Measurements from ENCODE around the gene SLBP.

The SLBP gene

DNA sequence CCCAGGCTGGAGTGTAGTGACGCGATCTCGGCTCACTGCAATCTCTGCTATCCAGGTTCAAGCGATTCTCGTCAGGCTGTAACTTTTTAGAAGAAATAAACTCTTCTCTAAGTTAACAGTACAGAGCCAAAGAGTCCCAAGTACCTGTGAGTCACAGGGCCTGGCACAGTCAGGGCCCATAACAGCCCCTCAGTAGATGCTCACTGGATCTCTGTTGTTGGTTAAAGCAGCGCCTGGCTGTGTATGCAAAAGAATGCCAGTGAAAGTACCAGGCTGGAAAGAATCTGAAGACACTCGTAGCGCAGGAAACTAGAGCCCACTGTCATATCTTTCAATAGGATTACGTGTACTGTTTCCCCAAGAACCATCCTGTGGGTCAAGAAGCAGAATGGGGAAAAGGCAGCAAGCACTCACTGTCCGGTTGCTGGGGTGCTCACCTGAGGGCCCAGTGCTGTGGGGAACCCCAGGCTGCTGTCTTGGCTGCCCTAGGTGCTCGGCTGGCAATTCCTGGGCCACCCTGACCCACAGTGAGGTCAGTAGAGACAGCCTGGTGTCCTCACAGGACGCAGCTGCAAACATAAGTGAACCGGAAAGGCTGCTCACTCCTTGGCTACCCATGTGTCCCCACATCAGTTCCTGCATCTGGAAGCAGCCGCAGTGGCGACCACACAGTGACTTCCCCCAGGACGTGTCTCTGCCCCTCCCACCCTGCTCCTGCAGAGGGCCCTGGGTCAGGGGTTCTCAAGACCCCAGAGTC is 3.1 kb upstream of the SLBP start:
- TF ChIP-seq, protein P1, sequence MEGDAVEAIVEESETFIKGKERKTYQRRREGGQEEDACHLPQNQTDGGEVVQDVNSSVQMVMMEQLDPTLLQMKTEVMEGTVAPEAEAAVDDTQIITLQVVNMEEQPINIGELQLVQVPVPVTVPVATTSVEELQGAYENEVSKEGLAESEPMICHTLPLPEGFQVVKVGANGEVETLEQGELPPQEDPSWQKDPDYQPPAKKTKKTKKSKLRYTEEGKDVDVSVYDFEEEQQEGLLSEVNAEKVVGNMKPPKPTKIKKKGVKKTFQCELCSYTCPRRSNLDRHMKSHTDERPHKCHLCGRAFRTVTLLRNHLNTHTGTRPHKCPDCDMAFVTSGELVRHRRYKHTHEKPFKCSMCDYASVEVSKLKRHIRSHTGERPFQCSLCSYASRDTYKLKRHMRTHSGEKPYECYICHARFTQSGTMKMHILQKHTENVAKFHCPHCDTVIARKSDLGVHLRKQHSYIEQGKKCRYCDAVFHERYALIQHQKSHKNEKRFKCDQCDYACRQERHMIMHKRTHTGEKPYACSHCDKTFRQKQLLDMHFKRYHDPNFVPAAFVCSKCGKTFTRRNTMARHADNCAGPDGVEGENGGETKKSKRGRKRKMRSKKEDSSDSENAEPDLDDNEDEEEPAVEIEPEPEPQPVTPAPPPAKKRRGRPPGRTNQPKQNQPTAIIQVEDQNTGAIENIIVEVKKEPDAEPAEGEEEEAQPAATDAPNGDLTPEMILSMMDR (conservative IDR thresholded peaks at IDR 0.05; ENCODE audit: low read length), result no peak
- no peak overlapping the region for H3K4me3 ChIP-seq (ENCODE audit: low read length)
- no peak for DNase-seq (ENCODE audit: low read depth)

- TF ChIP-seq, protein P1 (conservative IDR thresholded peaks at IDR 0.05; ENCODE audit: low read length), result no peak
- DNase-seq (ENCODE audit: low read depth), result no peak
- no peak overlapping the region for H3K4me3 ChIP-seq (ENCODE audit: low read length)
These were observed 2.3 kb upstream of the SLBP start for GRCh38 chr4:1714303-1715001.

DNA sequence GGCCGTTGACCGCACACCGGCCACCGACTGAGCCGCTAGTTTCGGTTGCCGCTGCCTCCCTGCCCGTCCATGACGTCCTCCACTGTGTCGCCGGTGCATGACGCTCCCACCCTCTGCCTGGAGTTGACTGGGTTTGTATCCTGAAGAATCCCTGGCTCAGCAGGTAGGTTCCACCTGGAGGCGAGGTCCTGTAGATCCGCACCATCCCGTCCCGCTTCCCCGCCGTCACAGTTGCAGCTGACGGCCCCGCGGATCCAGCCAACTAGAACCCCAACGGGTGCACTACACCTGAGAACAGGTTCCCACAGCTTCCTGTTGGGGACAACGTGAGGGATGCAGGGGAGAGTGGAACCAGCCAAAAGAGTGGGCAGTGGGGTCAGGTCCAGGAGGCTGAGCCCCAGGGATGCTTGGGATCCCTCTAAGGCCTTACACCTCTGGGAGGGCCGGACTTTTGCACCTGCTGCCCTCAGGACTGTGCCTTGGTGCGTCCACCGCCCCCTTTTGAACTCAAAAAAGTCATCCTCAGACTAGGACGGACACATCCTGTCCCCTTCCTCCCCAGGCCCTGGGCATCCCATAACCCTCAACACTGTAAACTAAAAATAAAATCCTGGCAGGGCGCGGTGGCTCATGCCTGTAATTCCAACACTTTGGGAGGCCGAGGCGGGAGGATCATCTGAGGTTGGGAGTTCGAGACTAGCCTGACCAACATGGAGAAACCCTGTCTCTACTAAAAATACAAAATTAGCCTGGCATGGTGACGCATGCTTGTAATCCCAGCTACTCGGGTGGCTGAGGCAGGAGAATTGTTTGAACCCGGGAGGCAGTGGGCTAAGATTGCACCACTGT is 1.1 kb upstream of the SLBP start:
- TF ChIP-seq, protein P1 (conservative IDR thresholded peaks at IDR 0.05; ENCODE audit: low read length), result no peak
- DNase-seq (ENCODE audit: low read depth), result no peak
- H3K4me3 ChIP-seq (ENCODE audit: low read length), result peak overlapping the region; percentile 97

DNA sequence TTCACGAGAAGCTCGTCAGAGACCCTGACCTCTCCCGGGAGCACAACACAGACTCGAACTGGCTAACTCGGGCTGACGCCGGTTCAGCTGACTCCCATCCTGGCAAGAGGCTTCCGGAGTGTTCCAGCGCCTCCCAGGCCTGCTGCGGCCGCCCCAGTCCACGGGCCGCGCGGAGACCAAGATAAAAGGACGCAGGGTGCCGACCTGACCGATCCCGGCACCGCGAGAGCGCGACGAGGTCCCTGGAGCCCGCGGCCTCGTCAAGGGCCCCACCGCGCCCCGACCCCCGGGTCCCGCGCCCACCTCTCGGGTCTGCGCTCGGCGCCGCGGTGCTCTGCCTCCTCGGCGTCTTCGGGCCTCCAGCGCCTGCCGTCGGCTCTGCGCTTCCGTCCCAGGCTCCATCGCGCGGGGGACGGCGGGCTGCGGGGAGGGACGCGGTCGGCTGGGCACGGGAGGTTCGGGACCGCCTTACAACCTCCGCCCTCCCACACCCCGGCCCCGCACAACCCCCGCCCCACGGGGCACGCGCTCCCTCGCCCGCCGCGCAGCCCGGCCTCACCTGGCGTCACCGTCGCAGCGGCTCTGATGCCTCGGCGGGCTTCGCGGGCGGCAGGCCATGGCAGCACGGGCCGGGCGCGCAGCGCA is 426 bp downstream of the SLBP start:
- H3K4me3 ChIP-seq (ENCODE audit: low read length), result peak overlapping the region; percentile 97
- TF ChIP-seq, protein P1 (conservative IDR thresholded peaks at IDR 0.05; ENCODE audit: low read length), result no peak
- DNase-seq (ENCODE audit: low read depth), result peak; percentile 59

DNA sequence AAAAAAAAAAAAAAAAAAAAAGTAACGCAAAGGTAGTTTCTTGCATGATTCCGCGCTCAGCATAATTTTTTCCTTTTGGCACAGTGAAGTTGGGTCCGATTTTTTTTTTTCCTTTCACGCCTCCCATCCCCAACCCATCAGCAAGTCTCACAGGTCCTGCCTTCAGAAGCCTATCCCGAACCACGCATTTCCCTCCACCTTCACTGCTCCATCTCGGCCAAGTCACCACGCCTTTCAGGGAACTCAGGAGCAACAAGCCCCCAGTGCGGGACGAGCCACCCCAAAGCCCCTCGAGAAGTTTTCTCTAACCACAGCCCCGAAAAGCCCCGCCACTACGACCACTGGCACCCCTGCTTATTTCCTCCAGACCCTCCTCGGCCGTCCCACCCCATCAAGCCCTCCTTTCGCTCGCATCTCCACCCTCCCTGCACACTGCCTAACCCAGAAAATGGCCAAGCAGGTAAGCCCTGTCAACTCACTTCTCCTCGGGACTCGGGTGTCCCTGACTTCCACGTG is 1.0 kb downstream of the SLBP start:
- TF ChIP-seq, protein P1 (conservative IDR thresholded peaks at IDR 0.05; ENCODE audit: low read length), result no peak
- H3K4me3 ChIP-seq (ENCODE audit: low read length), result peak overlapping the region; percentile 97
- no peak for DNase-seq (ENCODE audit: low read depth)

GRCh38 chr4:1708581-1708980 is 3.5 kb downstream of the SLBP start:
- H3K4me3 ChIP-seq (ENCODE audit: low read length), result no peak overlapping the region
- DNase-seq (ENCODE audit: low read depth), result no peak
- TF ChIP-seq, protein P1 (conservative IDR thresholded peaks at IDR 0.05; ENCODE audit: low read length), result no peak
